Upper lobe of right lung (tissue), 1 donor: ENCODE results near the gene ZNF845. TPM values are rescaled to one million over a fixed set of nuclear protein-coding genes. Genes with fewer than 3 reads are reported as not detected.
"Not testable (repeated sequence)": the region's sequence is repeated elsewhere in the genome, so short reads cannot be mapped to it uniquely, and the experiment has no call there.

Source experiments
- ATAC-seq: fragments of 200-7000 bp; cut with Tn5 transposase; one replicate; pipeline ENCODE4 v1.9.1; 2020; ENCODE audit warnings: mild to moderate bottlenecking, moderate library complexity
- DNase-seq: peaks from one replicate; pipeline ENCODE4 v3.0.0-alpha.2; 2020
- H3K27ac ChIP-seq: fragments of 200-600 bp; one replicate; pipeline ENCODE4 v1.8.0; 2022
- H3K27me3 ChIP-seq: fragments of 200-600 bp; one replicate; pipeline ENCODE4 v1.8.0; 2022; ENCODE audit warnings: mild to moderate bottlenecking
- H3K36me3 ChIP-seq: fragments of 200-600 bp; one replicate; pipeline ENCODE4 v1.8.0; 2022
- H3K4me1 ChIP-seq: fragments of 200-600 bp; one replicate; pipeline ENCODE4 v1.8.0; 2022
- H3K4me3 ChIP-seq: fragments of 200-600 bp; one replicate; pipeline ENCODE4 v1.8.0; 2022; ENCODE audit warnings: mild to moderate bottlenecking
- H3K9me3 ChIP-seq: fragments of 200-600 bp; one replicate; pipeline ENCODE4 v1.8.0; 2022
- intact Hi-C: fragments of 100-400 bp; cut with DNase I; formaldehyde crosslinking; loops from one replicate; pipeline ENCODE4 v1.11.0; 2022
- total RNA-seq: library from RNA; stranded (reverse); fragmentation: NEBNext Ultra II Directional; extraction: Animal tissue kit (Norgen Biotek cat#: 25700); gene quantifications from one replicate; pipeline ENCODE4 v1.2.1, GENCODE V29; 2021
- TF ChIP-seq, protein P1 (sequence below): fragments of 200-600 bp; IDR thresholded peaks from one replicate; pipeline ENCODE4 v1.8.0; 2022; ENCODE audit warnings: antibody characterized with exemption
- donor health status: DM: no; HTN: yes; CAD: no; lungs with severe emphysema.

The ZNF845 gene
- total RNA-seq, 1 donor from 2014 or later, result 7.8 TPM

DNA sequence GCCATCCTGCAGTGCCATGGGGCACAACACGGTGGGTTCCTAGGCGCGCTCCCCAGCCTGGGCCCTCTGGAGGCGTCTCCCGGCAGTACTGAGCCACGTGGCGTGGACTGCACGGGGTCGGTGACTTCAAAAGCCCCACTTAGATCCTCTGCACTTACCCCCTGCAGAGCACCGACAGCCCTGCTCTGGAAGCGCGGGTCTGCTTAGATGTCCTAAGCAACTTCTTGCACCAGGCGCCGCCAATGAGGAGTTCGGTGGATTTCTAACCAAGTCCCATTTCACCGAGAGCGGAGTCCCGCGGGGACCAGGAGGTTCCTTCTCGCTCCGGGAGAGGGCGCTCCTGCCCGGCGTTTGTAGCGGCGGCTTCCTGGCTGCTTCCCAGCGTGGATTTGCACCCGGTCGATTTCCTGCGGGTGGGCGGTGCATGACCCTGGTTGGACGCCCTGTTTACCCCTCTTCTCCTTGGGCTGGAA, 25.2 kb upstream of the ZNF845 start:
- ATAC-seq, result peak; percentile 61

DNA sequence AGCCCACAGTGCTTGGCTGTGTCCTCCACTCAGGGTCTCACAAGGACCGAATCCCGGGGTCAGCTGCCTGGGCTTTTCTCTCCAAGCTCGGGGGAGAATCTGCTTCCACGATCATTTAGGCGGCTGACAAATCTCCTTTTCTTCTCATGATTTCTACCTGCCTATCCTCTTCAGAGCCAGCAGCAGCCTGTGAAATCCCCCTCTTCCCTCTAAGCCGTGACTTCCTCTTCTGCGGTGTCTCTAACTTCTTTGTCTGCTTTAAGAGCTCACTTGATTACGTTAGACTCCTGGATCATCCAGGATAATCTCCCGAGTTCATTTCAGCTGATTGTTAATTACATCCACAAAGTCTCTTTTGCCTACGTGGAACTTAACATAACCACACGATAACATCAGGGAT, 22.5 kb upstream of the ZNF845 start:
- ATAC-seq (no peak), DNase-seq (no peak)
- TF ChIP-seq, protein P1, sequence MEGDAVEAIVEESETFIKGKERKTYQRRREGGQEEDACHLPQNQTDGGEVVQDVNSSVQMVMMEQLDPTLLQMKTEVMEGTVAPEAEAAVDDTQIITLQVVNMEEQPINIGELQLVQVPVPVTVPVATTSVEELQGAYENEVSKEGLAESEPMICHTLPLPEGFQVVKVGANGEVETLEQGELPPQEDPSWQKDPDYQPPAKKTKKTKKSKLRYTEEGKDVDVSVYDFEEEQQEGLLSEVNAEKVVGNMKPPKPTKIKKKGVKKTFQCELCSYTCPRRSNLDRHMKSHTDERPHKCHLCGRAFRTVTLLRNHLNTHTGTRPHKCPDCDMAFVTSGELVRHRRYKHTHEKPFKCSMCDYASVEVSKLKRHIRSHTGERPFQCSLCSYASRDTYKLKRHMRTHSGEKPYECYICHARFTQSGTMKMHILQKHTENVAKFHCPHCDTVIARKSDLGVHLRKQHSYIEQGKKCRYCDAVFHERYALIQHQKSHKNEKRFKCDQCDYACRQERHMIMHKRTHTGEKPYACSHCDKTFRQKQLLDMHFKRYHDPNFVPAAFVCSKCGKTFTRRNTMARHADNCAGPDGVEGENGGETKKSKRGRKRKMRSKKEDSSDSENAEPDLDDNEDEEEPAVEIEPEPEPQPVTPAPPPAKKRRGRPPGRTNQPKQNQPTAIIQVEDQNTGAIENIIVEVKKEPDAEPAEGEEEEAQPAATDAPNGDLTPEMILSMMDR, result no peak
- intact Hi-C loops, result no loop called here
- Histone ChIP-seq H3K9me3 (no peaks in the 10 kb centered on the region), H3K36me3 (no peaks in the 10 kb centered on the region), H3K27me3 (peaks cover 38% of the 10 kb centered on the region), H3K4me1 (no peaks in the 10 kb centered on the region), H3K27ac (no peak overlapping the region), H3K4me3 (no peak overlapping the region)

More for the DNA sequence above, 25.2 kb upstream of the ZNF845 start:
- no peaks in the 10 kb centered on the region for H3K9me3 ChIP-seq
- H3K36me3 ChIP-seq, result no peaks in the 10 kb centered on the region
- no peaks in the 10 kb centered on the region for H3K4me1 ChIP-seq
- peak; percentile 70 for DNase-seq
- no peak overlapping the region for H3K4me3 ChIP-seq
- intact Hi-C loops, result no loop called here
- TF ChIP-seq, protein P1, result peak; percentile 51
- H3K27ac ChIP-seq, result no peak overlapping the region
- H3K27me3 ChIP-seq, result peaks cover 43% of the 10 kb centered on the region

DNA sequence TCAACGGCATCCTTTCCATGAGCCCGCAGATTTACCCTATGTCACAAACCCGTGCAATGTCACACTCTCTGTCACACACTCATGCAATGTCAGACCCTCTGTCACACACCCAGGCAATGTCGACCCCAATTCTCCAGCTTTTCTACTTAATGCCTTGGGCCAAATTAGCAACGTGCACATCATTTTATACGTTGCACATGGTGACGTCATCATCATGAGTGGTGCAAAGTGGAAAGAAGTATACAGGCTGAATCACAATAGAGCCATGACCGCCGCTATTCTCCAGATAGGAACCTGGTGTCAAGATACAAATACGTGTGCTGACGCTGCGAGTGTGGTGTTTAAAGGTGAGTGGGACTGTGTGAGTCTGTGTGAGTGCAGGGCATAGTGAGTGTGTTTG, 21.7 kb upstream of the ZNF845 start:
- peaks cover 30% of the 10 kb centered on the region for H3K27me3 ChIP-seq
- no peak overlapping the region for H3K4me3 ChIP-seq
- DNase-seq, result no peak
- H3K4me1 ChIP-seq, result no peaks in the 10 kb centered on the region
- no peaks in the 10 kb centered on the region for H3K9me3 ChIP-seq
- no peaks in the 10 kb centered on the region for H3K36me3 ChIP-seq
- no peak for ATAC-seq
- intact Hi-C loops, result no loop called here
- no peak overlapping the region for H3K27ac ChIP-seq
- TF ChIP-seq, protein P1, result no peak

DNA sequence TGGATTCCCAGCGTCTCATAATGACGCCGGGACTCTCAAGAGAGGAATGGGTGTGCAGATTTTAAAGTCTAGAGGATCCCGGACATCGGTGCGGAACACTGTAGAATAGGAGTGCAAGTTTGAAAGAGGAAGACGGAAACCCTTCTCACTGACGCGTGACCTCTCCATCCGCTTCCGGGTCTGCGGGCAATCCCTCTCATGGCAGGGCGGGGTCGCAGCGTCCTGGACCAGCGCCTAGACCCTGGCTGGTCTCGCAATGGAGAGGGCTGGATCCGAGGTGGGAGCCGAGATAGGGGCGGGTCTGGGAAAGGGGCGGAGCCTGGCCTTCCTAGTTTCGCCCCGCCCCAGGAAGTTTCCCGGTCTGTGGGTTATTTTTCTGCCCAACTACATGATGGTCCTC, 4.6 kb upstream of the ZNF845 start:
- peaks cover 3% of the 10 kb centered on the region for H3K4me1 ChIP-seq
- H3K36me3 ChIP-seq, result no peaks in the 10 kb centered on the region
- intact Hi-C loops, result no loop called here
- no peak overlapping the region for H3K4me3 ChIP-seq
- H3K9me3 ChIP-seq, result no peaks in the 10 kb centered on the region
- TF ChIP-seq, protein P1, result no peak
- H3K27me3 ChIP-seq, result peaks cover 10% of the 10 kb centered on the region
- H3K27ac ChIP-seq, result no peak overlapping the region
- DNase-seq, result peak; percentile 73
- ATAC-seq, result peak; percentile 25

DNA sequence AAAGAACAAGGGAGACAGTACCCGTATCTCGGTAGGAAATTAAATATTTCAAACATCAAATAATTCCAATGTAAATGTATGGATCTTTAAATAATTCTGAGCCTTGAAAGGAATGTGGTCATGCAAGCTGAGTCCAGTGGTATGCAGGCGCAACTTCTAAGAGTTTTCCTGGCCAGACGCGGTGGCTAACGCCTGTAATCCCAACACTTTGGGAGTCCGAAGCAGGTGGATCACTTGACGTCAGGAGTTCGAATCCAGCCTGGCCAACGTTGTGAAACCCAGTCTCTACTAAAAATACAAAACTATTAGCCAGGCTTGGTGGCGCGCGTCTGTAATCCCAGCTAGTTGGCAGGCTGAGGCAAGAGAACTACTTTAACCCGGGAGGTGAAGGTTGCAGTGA, 1.1 kb upstream of the ZNF845 start:
- intact Hi-C loops, result no loop called here
- peaks cover 3% of the 10 kb centered on the region for H3K4me1 ChIP-seq
- H3K27me3 ChIP-seq, result no peaks in the 10 kb centered on the region
- no peak overlapping the region for H3K27ac ChIP-seq
- DNase-seq (no peak), ATAC-seq (no peak)
- H3K9me3 ChIP-seq, result no peaks in the 10 kb centered on the region
- peak overlapping the region; percentile 76 for H3K4me3 ChIP-seq
- TF ChIP-seq, protein P1, result no peak
- no peaks in the 10 kb centered on the region for H3K36me3 ChIP-seq

DNA sequence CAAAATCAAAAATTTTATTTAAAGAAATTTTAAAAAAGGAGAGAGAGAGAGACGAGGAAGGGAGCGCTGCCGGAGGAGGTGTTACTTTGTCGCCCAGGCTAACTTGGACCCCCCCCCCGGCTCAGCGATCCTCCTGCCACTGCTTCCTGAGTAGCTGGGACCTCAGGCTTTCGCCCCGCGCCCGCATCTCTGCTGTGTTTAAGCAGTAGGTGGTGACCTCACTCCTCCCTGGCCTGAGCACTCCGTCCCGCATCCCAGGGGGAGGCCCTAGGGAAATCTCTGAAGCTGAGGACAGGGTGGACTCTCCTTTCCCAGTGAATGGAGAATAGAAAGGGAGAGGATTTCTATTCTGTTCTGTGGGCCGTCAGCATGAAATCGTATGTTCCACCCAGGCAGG, 485 bp upstream of the ZNF845 start:
- Histone ChIP-seq H3K27ac (peak overlapping the region; percentile 47), H3K27me3 (no peaks in the 10 kb centered on the region), H3K4me1 (peaks cover 3% of the 10 kb centered on the region), H3K9me3 (no peaks in the 10 kb centered on the region), H3K4me3 (peak overlapping the region; percentile 76), H3K36me3 (no peaks in the 10 kb centered on the region)
- ATAC-seq, result peak; percentile 7
- peak; percentile 70 for DNase-seq
- intact Hi-C loops, result no loop called here
- TF ChIP-seq, protein P1, result no peak

DNA sequence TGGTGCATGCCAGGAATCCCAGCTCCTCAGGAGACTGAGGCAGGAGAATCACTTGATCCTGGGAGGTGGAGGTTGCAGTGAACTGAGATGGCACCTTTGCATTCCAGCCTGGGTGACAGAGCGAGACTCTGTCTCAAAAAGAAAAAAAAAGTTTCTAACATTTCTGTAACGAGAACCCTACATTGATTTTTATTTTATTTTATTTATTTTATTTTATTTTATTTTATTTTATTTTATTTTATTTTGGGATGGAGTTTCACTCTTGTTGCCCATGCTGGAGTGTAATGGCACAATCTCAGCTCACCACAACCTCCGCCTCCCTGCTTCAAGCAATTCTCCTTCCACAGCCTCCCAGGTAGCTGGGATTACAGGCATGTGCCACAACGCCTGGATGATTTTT, 10.9 kb downstream of the ZNF845 start:
- H3K4me1 ChIP-seq, H3K4me3 ChIP-seq, intact Hi-C loops, H3K27ac ChIP-seq, DNase-seq, H3K27me3 ChIP-seq, ATAC-seq: not testable (repeated sequence)
- H3K36me3 ChIP-seq, result peaks cover 70% of the 10 kb centered on the region
- H3K9me3 ChIP-seq, result peaks cover 31% of the 10 kb centered on the region
